Panc1 (cell line): ENCODE measurements around the gene ZNF140.

ENCODE experiments used
- POLR2AphosphoS5 ChIP-seq: IDR thresholded peaks from 2 replicates; pipeline ENCODE4 v1.6.1; 2012; ENCODE audit warnings: mild to moderate bottlenecking, low read depth, low read length, moderate library complexity
- SIN3A ChIP-seq: IDR thresholded peaks from 2 replicates; pipeline ENCODE4 v1.6.1; 2012; ENCODE audit warnings: low read depth, mild to moderate bottlenecking, low read length, moderate library complexity, borderline replicate concordance; ENCODE audit not compliant: insufficient read depth
- TCF7L2 ChIP-seq: IDR thresholded peaks from 2 replicates; pipeline ENCODE4 v1.6.1; 2011; ENCODE audit warnings: mild to moderate bottlenecking, low read depth, low read length, inconsistent platforms
- TF ChIP-seq, protein P1 (sequence below): fragments of 450-650 bp; IDR thresholded peaks from 2 replicates; pipeline ENCODE4 v1.5.1; 2017; ENCODE audit warnings: mild to moderate bottlenecking
- TF ChIP-seq, protein P2 (sequence below), 2 experiments: IDR thresholded peaks; 2 replicates each; pipeline ENCODE4 v1.6.1; 2011 to 2012; ENCODE audit warnings: low read depth in 2 of 2, control low read depth in 1 of 2, low read length in 1 of 2, mild to moderate bottlenecking in 1 of 2, moderate library complexity in 1 of 2; ENCODE audit not compliant: insufficient read depth in 1 of 2

DNA sequence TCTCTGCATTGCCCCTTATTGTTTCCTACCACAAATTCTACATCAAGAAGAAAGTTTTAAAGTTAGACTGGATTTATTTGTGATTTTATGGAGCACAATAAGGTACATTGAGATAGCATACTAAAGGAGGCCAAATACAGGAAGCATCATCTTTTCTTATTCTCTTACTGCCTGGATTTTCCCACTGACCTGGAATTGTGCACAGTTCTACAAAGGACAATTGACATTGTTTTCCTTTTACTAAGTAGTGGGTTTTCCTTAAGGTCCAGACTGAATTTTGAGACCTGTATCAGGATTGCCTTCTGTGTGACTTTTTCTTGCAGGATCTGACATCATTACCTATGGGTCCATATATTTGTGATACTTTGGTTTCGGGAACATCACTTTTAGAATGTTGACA lies 18.8 kb upstream of the ZNF140 start:
- TF ChIP-seq, protein P1, sequence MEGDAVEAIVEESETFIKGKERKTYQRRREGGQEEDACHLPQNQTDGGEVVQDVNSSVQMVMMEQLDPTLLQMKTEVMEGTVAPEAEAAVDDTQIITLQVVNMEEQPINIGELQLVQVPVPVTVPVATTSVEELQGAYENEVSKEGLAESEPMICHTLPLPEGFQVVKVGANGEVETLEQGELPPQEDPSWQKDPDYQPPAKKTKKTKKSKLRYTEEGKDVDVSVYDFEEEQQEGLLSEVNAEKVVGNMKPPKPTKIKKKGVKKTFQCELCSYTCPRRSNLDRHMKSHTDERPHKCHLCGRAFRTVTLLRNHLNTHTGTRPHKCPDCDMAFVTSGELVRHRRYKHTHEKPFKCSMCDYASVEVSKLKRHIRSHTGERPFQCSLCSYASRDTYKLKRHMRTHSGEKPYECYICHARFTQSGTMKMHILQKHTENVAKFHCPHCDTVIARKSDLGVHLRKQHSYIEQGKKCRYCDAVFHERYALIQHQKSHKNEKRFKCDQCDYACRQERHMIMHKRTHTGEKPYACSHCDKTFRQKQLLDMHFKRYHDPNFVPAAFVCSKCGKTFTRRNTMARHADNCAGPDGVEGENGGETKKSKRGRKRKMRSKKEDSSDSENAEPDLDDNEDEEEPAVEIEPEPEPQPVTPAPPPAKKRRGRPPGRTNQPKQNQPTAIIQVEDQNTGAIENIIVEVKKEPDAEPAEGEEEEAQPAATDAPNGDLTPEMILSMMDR: no peak
- TF ChIP-seq, protein P2, sequence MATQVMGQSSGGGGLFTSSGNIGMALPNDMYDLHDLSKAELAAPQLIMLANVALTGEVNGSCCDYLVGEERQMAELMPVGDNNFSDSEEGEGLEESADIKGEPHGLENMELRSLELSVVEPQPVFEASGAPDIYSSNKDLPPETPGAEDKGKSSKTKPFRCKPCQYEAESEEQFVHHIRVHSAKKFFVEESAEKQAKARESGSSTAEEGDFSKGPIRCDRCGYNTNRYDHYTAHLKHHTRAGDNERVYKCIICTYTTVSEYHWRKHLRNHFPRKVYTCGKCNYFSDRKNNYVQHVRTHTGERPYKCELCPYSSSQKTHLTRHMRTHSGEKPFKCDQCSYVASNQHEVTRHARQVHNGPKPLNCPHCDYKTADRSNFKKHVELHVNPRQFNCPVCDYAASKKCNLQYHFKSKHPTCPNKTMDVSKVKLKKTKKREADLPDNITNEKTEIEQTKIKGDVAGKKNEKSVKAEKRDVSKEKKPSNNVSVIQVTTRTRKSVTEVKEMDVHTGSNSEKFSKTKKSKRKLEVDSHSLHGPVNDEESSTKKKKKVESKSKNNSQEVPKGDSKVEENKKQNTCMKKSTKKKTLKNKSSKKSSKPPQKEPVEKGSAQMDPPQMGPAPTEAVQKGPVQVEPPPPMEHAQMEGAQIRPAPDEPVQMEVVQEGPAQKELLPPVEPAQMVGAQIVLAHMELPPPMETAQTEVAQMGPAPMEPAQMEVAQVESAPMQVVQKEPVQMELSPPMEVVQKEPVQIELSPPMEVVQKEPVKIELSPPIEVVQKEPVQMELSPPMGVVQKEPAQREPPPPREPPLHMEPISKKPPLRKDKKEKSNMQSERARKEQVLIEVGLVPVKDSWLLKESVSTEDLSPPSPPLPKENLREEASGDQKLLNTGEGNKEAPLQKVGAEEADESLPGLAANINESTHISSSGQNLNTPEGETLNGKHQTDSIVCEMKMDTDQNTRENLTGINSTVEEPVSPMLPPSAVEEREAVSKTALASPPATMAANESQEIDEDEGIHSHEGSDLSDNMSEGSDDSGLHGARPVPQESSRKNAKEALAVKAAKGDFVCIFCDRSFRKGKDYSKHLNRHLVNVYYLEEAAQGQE (IDR thresholded peaks at IDR 0.05; ENCODE audit: insufficient read depth in 1 of 2, low read depth in 2 of 2, low read length in 1 of 2): no peak
- TF ChIP-seq POLR2AphosphoS5 (no peak), TCF7L2 (no peak), SIN3A (no peak)
